ENCODE data around the gene USP10.
A peak's percentile ranks its signal among the peaks of the same experiment; 100 is the strongest.

GRCh38 chr16:84823926-84824325 lies 124.1 kb downstream of the USP10 start:
- TF ChIP-seq CTCF (IDR thresholded peaks at IDR 0.05), result no peak
- no peak for TF ChIP-seq POLR2A (IDR thresholded peaks at IDR 0.05)
- TF ChIP-seq POLR2AphosphoS5 (IDR thresholded peaks at IDR 0.05), result peak in 2 of 4 donors; percentile 18 to 48
- no peak for TF ChIP-seq EP300 (IDR thresholded peaks at IDR 0.05)

Data from sigmoid colon (tissue), 4 donors.